ENCODE measurements around the gene NT5DC3. TPM values are rescaled to one million over a fixed set of nuclear protein-coding genes. Genes with fewer than 3 reads are reported as not detected.

Gene NT5DC3
- polyA plus RNA-seq, 6 donors from 2014 or later: 0.96 to 4.4 (median 1.9) TPM

DNA sequence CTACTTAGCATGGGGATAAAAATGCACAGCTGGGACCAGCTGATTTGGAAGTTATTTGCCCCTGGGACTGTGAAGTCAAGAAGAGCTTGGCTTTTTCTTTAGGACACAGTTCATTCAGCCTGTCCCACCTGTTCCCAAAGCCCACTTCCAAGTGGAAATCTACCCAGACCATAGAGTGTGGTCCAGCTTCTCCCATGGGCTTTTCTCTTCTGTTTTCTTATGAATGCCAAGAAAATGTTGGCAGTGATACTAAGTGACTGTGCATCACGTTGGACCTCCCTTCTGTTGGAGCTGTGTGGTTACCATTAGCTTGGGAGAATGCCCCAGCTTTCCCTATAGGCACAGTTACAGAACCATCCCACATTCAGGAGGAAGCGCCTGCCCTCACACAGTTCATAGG lies 89.4 kb downstream of the NT5DC3 start:
- H3K9me3 Mint-ChIP-seq: peaks cover 0 to 3% (median 0%) of the 10 kb centered on the region in 7 donors
- peaks cover 3 to 34% (median 10%) of the 10 kb centered on the region in 3 donors for H3K27me3 Mint-ChIP-seq
- peak overlapping the region in 2 of 6 donors; percentile 61 to 84 for H3K27ac Mint-ChIP-seq
- no peaks in the 10 kb centered on the region for H3K4me1 Mint-ChIP-seq
- H3K4me3 Mint-ChIP-seq: no peak overlapping the region
- no peaks in the 10 kb centered on the region for H3K36me3 Mint-ChIP-seq
- ATAC-seq (ENCODE audit: low read depth in 2 of 2) (no peak), DNase-seq (no peak)

DNA sequence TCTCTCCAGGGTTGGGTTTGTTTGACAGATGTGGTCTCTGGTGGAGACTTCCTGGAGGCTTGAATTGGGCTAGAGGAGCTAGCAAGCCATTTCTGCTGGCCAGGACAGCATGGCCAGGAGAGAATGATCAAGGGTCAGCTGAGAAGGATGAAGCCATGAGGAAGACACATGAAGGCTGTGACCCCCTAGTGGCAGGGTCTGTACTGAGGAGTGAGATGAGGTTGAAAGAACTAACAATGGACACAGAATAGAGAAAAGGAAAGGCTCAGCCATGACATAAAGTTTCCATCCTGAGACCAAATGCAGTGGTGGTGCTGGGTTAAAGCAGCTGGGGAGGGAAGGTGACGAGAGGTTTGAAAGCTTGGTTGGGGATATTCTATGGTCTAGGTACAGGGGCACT lies 89.9 kb downstream of the NT5DC3 start:
- H3K36me3 Mint-ChIP-seq: no peaks in the 10 kb centered on the region
- ATAC-seq (ENCODE audit: low read depth in 2 of 2) (no peak), DNase-seq (no peak)
- H3K27ac Mint-ChIP-seq: peak overlapping the region in 2 of 6 donors; percentile 52 to 84
- H3K27me3 Mint-ChIP-seq: peaks cover 3 to 34% (median 10%) of the 10 kb centered on the region in 3 donors
- no peak overlapping the region for H3K4me3 Mint-ChIP-seq
- H3K4me1 Mint-ChIP-seq: no peaks in the 10 kb centered on the region
- H3K9me3 Mint-ChIP-seq: peaks cover 0 to 3% (median 0%) of the 10 kb centered on the region in 7 donors

DNA sequence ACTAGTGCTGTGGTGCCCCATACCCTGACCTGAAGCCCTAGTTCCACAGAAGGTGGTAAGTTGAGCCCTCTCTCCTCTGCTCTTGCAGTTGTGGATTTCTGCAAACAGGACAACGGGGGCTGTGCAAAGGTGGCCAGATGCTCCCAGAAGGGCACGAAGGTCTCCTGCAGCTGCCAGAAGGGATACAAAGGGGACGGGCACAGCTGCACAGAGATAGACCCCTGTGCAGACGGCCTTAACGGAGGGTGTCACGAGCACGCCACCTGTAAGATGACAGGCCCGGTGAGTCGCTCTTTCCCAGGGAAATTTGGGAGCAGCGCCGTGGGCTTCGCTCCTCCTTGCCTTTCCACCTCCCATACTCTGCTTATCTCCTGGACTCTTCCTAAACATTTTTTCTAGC lies 92.2 kb downstream of the NT5DC3 start:
- H3K4me3 Mint-ChIP-seq: no peak overlapping the region
- H3K27me3 Mint-ChIP-seq: peaks cover 0 to 25% (median 10%) of the 10 kb centered on the region in 3 donors
- ATAC-seq (ENCODE audit: low read depth in 2 of 2): no peak
- H3K27ac Mint-ChIP-seq: no peak overlapping the region
- no peak for DNase-seq
- no peaks in the 10 kb centered on the region for H3K4me1 Mint-ChIP-seq
- no peaks in the 10 kb centered on the region for H3K9me3 Mint-ChIP-seq
- no peaks in the 10 kb centered on the region for H3K36me3 Mint-ChIP-seq

DNA sequence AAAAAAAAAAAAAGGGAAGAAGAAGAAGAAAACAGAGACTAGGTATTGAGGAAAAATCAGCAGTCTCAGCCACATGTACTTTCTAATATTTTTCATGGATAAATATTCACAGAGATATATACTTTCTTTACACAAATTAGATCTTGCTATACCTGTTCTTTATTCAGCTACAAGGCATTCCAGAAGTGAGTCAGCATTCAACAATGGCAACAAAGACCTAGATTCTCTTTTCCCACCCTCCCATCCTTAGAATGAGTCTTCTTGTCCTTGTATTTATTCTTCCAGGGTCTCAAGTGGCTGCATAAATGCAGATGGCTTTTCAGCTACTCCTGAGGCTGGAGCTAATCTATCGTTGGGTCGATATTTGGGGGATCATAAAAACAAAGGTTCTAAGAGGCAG lies 93.0 kb downstream of the NT5DC3 start:
- Mint-ChIP-seq H3K27me3 (peaks cover 0 to 20% (median 10%) of the 10 kb centered on the region in 3 donors), H3K4me1 (no peaks in the 10 kb centered on the region), H3K27ac (no peak overlapping the region), H3K4me3 (no peak overlapping the region), H3K9me3 (no peaks in the 10 kb centered on the region), H3K36me3 (no peaks in the 10 kb centered on the region)
- DNase-seq: no peak
- no peak for ATAC-seq (ENCODE audit: low read depth in 2 of 2)

DNA sequence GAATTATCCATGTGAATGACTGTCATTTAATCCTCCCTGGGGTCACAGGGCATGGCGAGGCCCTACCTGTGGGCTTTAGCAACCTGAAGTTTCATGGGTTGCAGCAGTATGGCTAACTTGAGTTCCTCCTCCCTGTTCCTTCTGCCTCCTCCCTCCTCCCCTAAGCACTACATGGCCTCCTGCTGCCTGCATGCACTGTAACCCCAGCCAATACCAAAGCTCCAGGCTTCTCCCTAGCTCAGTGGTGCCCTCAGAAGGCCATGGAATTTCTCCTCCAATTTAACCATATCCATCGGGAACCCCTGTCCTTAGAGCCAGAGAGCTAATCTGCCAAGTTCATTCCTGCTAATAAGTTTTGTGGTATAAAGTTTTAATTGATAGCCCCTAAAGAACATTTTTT lies 95.1 kb downstream of the NT5DC3 start:
- Mint-ChIP-seq H3K4me1 (no peaks in the 10 kb centered on the region), H3K27ac (no peak overlapping the region)
- no peak for DNase-seq

DNA sequence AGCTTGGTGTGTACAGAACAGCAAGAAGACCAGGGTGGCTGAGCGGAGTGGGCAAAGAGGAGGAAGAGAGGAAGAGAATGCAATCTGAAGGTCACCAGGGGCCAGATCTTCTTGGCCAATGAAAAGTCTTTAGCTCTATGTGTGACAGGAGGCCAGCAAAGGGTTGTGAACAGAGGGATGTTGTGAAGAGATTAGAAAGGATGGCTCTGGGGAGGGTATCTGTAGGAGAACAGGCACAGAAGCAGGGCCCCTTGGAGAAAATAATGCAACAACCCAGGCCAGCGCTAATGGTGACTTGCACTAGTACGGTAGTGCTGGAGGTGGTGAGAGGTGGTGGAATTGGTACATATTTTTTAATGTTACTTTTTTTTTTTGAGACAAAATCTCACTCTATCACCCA lies 97.2 kb downstream of the NT5DC3 start:
- no peak overlapping the region for H3K4me3 Mint-ChIP-seq
- ATAC-seq (ENCODE audit: low read depth in 2 of 2) (no peak), DNase-seq (no peak)
- no peak overlapping the region for H3K27ac Mint-ChIP-seq
- peaks cover 0 to 25% (median 24%) of the 10 kb centered on the region in 3 donors for H3K27me3 Mint-ChIP-seq
- H3K9me3 Mint-ChIP-seq: no peaks in the 10 kb centered on the region
- H3K4me1 Mint-ChIP-seq: no peaks in the 10 kb centered on the region
- H3K36me3 Mint-ChIP-seq: peaks cover 0 to 5% of the 10 kb centered on the region in 2 donors

More for the DNA sequence above, 95.1 kb downstream of the NT5DC3 start:
- H3K4me3 Mint-ChIP-seq: no peak overlapping the region
- peaks cover 0 to 25% (median 17%) of the 10 kb centered on the region in 3 donors for H3K27me3 Mint-ChIP-seq
- H3K36me3 Mint-ChIP-seq: peaks cover 0 to 1% of the 10 kb centered on the region in 2 donors
- H3K9me3 Mint-ChIP-seq: no peaks in the 10 kb centered on the region
- ATAC-seq (ENCODE audit: low read depth in 2 of 2): no peak

DNA sequence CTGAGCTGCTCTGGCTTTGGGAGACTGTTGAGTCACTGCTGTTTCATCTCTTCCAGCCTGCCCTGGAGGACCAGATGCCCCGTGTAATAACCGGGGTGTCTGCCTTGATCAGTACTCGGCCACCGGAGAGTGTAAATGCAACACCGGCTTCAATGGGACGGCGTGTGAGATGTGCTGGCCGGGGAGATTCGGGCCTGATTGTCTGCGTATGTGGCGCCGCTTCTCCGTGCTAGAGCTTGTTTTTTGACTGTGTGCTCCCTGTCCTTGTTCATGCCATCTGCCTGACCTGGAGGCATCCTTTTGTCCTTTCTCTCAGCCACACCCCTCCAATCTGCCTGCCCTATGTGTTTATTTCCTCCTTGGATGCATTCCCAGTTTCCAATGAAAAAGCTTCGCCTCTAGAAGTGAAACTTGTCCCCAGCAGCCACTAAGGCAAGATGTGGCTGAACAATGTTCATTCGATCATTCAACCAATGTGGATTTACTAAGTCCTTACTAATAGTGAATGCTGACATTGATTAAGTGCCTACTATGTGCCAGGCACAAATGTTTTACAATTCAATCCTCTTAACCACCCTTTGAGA lies 98.6 kb downstream of the NT5DC3 start:
- no peak overlapping the region for H3K4me3 Mint-ChIP-seq
- peaks cover 0 to 5% of the 10 kb centered on the region in 2 donors for H3K36me3 Mint-ChIP-seq
- H3K4me1 Mint-ChIP-seq: no peaks in the 10 kb centered on the region
- H3K27ac Mint-ChIP-seq: no peak overlapping the region
- peaks cover 3 to 25% (median 24%) of the 10 kb centered on the region in 3 donors for H3K27me3 Mint-ChIP-seq
- DNase-seq: no peak
- ATAC-seq (ENCODE audit: low read depth in 2 of 2): no peak
- no peaks in the 10 kb centered on the region for H3K9me3 Mint-ChIP-seq

DNA sequence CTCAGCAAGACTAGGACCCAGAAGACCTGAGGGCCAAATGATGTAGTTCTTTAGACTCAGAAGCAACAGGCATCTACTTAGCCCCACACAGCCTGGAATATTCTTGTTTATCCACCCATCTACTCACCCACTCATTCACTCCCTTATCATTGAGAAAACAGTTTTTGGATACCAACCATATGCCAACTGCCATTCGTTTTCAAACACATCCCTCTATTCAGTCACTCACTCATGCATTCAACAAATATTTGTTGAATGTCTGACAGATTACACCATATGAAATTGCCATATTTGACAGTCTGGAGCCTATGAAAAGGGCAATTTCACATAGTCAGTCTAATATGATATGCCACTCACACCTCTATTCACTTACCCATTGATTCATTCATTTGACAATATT lies 103.2 kb downstream of the NT5DC3 start:
- Mint-ChIP-seq H3K27ac (no peak overlapping the region), H3K36me3 (peaks cover 0 to 5% of the 10 kb centered on the region in 2 donors), H3K4me1 (no peaks in the 10 kb centered on the region), H3K4me3 (no peak overlapping the region), H3K9me3 (no peaks in the 10 kb centered on the region), H3K27me3 (peaks cover 3 to 25% (median 24%) of the 10 kb centered on the region in 3 donors)
- ATAC-seq (ENCODE audit: low read depth in 2 of 2): no peak
- no peak for DNase-seq

DNA sequence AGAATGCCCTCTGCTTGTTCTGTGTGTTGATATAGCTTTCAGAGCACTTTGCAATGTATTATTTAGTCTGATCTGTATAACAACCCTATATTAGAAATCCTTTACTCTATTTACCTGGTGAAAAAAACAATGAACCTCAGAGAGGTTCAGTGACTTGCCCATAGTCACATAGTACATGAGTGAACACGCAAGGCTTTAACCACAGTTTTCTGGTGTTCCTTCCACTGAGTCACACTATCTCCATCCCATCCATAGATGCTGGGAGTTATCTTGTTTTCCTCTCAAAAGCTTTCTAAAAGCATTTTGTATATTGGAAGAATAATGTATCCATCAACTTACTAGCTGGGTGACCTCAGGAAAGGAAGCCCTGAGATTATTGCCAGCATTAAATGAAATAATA lies 104.5 kb downstream of the NT5DC3 start:
- ATAC-seq (ENCODE audit: low read depth in 2 of 2) (no peak), DNase-seq (no peak)
- no peaks in the 10 kb centered on the region for H3K4me1 Mint-ChIP-seq
- peaks cover 0 to 4% (median under 1%) of the 10 kb centered on the region in 7 donors for H3K9me3 Mint-ChIP-seq
- no peak overlapping the region for H3K4me3 Mint-ChIP-seq
- peaks cover 3 to 17% (median 12%) of the 10 kb centered on the region in 3 donors for H3K27me3 Mint-ChIP-seq
- peaks cover 0 to 5% of the 10 kb centered on the region in 2 donors for H3K36me3 Mint-ChIP-seq
- H3K27ac Mint-ChIP-seq: no peak overlapping the region

DNA sequence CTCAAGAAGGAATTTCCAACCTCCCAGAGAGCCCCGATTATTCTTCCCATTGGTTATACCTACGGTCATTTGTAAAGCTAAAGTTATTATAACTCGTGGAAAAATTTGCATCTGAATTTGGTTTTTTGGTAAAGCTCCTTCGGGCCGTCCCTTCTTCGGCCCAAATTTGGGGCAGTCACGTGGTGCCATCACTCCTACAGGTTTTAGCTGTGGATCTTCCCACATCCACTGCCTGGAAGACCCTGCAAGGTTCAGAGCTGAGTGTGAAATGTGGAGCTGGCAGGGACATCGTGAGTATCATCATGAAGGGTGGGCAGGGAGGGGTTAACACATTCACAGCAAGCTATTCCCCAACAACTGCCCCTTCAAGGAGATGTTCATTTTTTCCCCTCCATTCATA lies 105.7 kb downstream of the NT5DC3 start:
- ATAC-seq (ENCODE audit: low read depth in 2 of 2): no peak
- Mint-ChIP-seq H3K27me3 (peaks cover 2 to 9% (median 3%) of the 10 kb centered on the region in 3 donors), H3K9me3 (peaks cover 0 to 13% (median 6%) of the 10 kb centered on the region in 7 donors), H3K27ac (no peak overlapping the region), H3K36me3 (no peaks in the 10 kb centered on the region), H3K4me3 (no peak overlapping the region), H3K4me1 (no peaks in the 10 kb centered on the region)
- DNase-seq: no peak

DNA sequence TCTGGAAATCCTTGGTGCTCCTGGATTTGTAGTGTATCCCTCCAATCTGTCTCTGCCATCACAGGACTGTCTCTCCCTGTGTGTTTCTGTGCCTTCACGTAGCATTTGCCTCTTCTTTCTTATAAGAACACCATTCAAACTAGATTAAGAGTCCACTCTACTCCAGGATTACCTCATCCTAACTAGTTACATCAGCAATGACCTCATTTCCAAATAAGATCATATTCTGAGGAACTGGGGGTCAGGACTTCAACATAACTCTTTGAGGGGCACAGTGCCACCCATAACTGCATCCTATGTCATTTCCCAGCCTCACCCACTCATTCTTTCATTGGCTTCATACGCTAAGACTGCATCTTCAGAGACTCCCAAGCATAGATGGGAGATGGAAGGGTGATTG lies 106.2 kb downstream of the NT5DC3 start:
- DNase-seq (no peak), ATAC-seq (ENCODE audit: low read depth in 2 of 2) (no peak)
- Mint-ChIP-seq H3K4me1 (no peaks in the 10 kb centered on the region), H3K27ac (no peak overlapping the region), H3K27me3 (peaks cover 0 to 6% (median 3%) of the 10 kb centered on the region in 3 donors), H3K9me3 (peaks cover 0 to 13% (median 6%) of the 10 kb centered on the region in 7 donors), H3K4me3 (no peak overlapping the region), H3K36me3 (no peaks in the 10 kb centered on the region)

DNA sequence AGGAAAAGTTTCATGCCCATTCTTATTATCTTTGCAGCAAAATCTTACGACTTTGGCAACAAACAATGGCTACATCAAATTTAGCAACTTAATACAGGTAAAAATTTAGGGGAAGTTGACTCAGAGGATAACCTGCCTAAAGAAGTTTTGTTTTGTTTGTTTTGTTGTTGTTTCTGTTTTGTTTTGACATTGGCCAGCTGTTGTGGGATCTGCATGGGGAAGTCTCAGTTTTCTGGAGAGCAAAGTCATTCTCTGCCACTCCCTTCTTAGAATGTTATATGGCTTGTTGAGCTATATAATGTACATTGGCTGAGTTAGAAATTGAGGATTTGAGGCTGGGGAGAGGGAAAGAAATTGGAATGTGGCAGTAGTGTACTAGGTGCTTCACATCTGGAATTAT lies 109.5 kb downstream of the NT5DC3 start:
- Mint-ChIP-seq H3K4me1 (no peaks in the 10 kb centered on the region), H3K36me3 (no peaks in the 10 kb centered on the region), H3K4me3 (no peak overlapping the region), H3K27ac (no peak overlapping the region), H3K9me3 (peaks cover 0 to 13% (median 6%) of the 10 kb centered on the region in 7 donors), H3K27me3 (peaks cover 0 to 6% (median 0%) of the 10 kb centered on the region in 3 donors)
- ATAC-seq (ENCODE audit: low read depth in 2 of 2) (no peak), DNase-seq (no peak)

DNA sequence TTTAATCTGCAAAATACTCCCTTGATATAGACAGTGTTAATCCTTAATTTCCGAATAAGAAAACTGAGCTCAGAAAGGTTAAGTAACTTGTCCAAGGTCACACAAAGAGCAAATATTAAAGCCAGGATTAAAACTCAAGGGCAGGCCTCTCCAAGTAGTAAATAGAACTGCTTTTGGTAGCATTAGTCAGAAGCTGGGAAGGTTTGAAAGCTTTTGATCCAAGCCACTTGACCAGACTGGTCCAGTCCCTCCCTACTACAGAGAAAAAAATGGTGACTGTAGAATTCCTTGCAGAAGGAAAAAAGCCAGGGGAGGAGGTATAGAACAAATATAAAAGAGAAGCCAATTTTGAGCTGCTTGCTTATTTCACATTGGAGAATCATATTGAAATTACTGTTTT lies 111.5 kb downstream of the NT5DC3 start:
- Mint-ChIP-seq H3K4me1 (no peaks in the 10 kb centered on the region), H3K27ac (no peak overlapping the region), H3K27me3 (peaks cover 0 to 6% (median 0%) of the 10 kb centered on the region in 3 donors), H3K36me3 (no peaks in the 10 kb centered on the region), H3K9me3 (peaks cover 0 to 13% (median 6%) of the 10 kb centered on the region in 7 donors), H3K4me3 (no peak overlapping the region)
- no peak for ATAC-seq (ENCODE audit: low read depth in 2 of 2)
- DNase-seq: no peak

DNA sequence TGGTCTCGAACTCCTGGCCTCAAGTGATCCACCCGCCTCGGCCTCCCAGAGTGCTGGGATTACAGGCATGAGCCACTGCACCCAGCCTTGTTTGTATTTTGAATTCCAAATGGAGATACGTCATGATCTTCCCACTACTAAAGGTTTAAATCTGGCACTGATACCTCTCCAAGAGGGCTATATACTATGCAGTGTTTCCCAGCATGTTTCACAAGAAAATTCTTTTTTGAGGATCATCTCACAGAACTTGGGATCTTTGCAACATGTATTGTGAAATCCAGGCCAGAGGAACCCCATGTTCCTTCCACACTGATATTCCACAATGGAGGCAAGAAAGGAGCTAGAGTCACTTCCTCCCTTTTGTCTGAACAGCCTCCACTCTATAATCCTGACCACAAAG lies 112.7 kb downstream of the NT5DC3 start:
- no peak for ATAC-seq (ENCODE audit: low read depth in 2 of 2)
- H3K27me3 Mint-ChIP-seq: peaks cover 0 to 6% (median 0%) of the 10 kb centered on the region in 3 donors
- no peaks in the 10 kb centered on the region for H3K4me1 Mint-ChIP-seq
- H3K9me3 Mint-ChIP-seq: peaks cover 0 to 13% (median 6%) of the 10 kb centered on the region in 7 donors
- no peak for DNase-seq
- H3K36me3 Mint-ChIP-seq: no peaks in the 10 kb centered on the region
- H3K27ac Mint-ChIP-seq: no peak overlapping the region
- H3K4me3 Mint-ChIP-seq: no peak overlapping the region
